Body of pancreas (tissue), 4 donors: ENCODE results near the gene CISH. TPM values are rescaled to one million over a fixed set of nuclear protein-coding genes. Genes with fewer than 3 reads are reported as not detected.

Experiments
- ATAC-seq: fragments of 150-250 bp; one replicate; pipeline ENCODE4 v1.9.1; 2016
- DNase-seq, 4 donors: peaks; one replicate each; pipeline ENCODE4 v3.0.0-alpha.2; 2019
- H3K27ac ChIP-seq, 4 donors: fragments of 200-600 bp; sonication (generic); 1 replicate in 3 of 4; 2 replicates in 1 of 4; pipeline versions ENCODE4 v1.5.1 to v1.6.1; 2016 to 2019; ENCODE audit warnings: mild to moderate bottlenecking in 1 of 4, mixed read lengths in 1 of 4, moderate library complexity in 1 of 4
- H3K27me3 ChIP-seq, 2 donors: fragments of 200-600 bp; sonication (generic); one replicate each; pipeline ENCODE4 v1.6.0; 2016; ENCODE audit warnings: mild to moderate bottlenecking in 1 of 2
- H3K36me3 ChIP-seq, 2 donors: fragments of 200-600 bp; sonication (generic); replicated peaks in 1 of 2; 2 replicates each; pipeline ENCODE4 v1.5.1; 2016; ENCODE audit warnings: low read depth in 2 of 2; ENCODE audit not compliant: insufficient read depth in 1 of 2
- H3K4me1 ChIP-seq: fragments of 200-600 bp; sonication (generic); one replicate; pipeline ENCODE4 v1.6.0; 2016
- H3K4me3 ChIP-seq, 2 donors: fragments of 200-600 bp; sonication (generic); 1 replicate in 1 of 2; 2 replicates in 1 of 2; pipeline ENCODE4 v1.5.1; 2016 to 2019
- H3K9me3 ChIP-seq, 3 donors: fragments of 200-600 bp; sonication (generic); 1 replicate in 2 of 3; 2 replicates in 1 of 3; pipeline ENCODE4 v1.5.1; 2016
- POLR2A ChIP-seq, 3 donors: fragments of 450-650 bp; IDR thresholded peaks; one replicate each; pipeline ENCODE4 v1.6.1; 2016; ENCODE audit warnings: antibody characterized with exemption in 3 of 3, mild to moderate bottlenecking in 2 of 3
- WGBS, 2 donors: methylation state at CpG; one replicate each; pipeline ENCODE4 v1.1.5; 2017; 5-methylcytosine and 5-hydroxymethylcytosine counted together
- intact Hi-C: fragments of 100-400 bp; cut with DNase I; formaldehyde crosslinking; loops from one replicate; pipeline ENCODE4 v1.15.1; 2023
- total RNA-seq, 2 donors: library from RNA; depleted of rRNA; stranded (reverse); fragments of >200 nt; gene quantifications; one replicate each; pipeline ENCODE4 v1.1.0, GENCODE V29; 2016
- TF ChIP-seq, protein P1 (sequence below), 7 experiments: fragments of 450-650 bp in 4 of 7; fragments of 200-600 bp in 3 of 7; sonication (generic) in 3 of 7; IDR thresholded peaks; one replicate each; pipeline ENCODE4 v1.5.1; 2016 to 2019; ENCODE audit warnings: antibody characterized with exemption in 7 of 7

The CISH gene
- total RNA-seq, 2 donors from 2014 or later, result 4.9 to 19.8 TPM

DNA sequence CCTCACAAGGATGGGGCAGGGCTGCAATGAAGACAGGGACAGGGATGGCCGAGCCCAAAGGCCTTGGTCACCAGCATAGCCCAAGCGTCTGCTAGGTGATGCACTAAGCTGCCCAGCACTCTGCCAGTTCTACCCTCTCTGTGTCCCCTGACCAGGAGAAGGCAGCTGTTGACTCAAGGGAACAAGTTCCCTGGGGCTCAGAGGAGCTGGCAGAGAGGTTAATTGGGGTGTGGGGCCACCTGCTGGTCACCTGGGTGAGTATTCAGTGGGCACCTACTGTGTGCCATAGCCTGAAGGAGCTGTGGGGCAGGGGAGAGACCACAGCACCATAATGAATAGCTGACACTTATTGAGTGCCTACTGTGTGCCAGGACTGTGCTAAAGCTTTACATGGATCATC, 41.1 kb upstream of the CISH start:
- no peaks in the 10 kb centered on the region for H3K4me1 ChIP-seq
- H3K9me3 ChIP-seq, result no peaks in the 10 kb centered on the region
- no peak overlapping the region for H3K27ac ChIP-seq
- no peaks in the 10 kb centered on the region for H3K27me3 ChIP-seq
- no peak overlapping the region for H3K4me3 ChIP-seq
- intact Hi-C loops, result no loop called here
- DNase-seq (peak; percentile 24 to 44 (median 32)), ATAC-seq (no peak)
- 64 to 71% methylated on average over 2 of the region's 2 CpGs for WGBS, 2 donors
- no peaks in the 10 kb centered on the region for H3K36me3 ChIP-seq
- no peak for TF ChIP-seq POLR2A (IDR thresholded peaks at IDR 0.05)
- TF ChIP-seq, protein P1, sequence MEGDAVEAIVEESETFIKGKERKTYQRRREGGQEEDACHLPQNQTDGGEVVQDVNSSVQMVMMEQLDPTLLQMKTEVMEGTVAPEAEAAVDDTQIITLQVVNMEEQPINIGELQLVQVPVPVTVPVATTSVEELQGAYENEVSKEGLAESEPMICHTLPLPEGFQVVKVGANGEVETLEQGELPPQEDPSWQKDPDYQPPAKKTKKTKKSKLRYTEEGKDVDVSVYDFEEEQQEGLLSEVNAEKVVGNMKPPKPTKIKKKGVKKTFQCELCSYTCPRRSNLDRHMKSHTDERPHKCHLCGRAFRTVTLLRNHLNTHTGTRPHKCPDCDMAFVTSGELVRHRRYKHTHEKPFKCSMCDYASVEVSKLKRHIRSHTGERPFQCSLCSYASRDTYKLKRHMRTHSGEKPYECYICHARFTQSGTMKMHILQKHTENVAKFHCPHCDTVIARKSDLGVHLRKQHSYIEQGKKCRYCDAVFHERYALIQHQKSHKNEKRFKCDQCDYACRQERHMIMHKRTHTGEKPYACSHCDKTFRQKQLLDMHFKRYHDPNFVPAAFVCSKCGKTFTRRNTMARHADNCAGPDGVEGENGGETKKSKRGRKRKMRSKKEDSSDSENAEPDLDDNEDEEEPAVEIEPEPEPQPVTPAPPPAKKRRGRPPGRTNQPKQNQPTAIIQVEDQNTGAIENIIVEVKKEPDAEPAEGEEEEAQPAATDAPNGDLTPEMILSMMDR (IDR thresholded peaks at IDR 0.05), result peak in 5 of 7 experiments; percentile 25 to 48 (median 44)

DNA sequence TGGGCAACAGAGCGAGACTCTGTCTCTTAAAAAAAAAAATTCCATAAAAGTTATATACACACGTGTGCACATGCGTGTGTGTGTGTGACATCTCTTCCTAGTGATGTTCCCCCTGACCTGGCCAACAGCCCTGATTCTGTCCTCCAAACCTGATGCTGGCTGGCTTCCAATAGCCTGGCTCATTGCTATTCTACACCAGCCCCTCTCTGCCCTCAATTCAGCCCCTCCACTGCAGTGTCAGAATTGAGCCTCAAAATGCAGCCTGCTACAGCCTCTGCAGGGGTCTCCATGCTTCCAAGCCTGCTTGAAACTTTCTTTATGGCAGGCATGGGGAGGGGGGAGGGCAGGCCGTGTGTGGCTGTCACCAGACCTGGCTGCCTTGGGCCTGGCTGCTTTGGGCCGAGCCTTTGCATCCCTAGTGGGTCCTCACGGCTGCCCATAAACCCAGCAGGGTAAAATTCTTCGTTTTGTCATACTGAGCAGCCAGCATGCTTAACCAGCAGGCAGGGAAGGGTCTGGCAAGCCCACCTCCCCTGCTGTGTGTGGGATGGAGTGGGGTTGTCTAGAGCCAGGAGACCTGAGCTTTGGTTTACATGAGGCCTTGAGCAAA, 40.5 kb upstream of the CISH start:
- intact Hi-C loops, result no loop called here
- Histone ChIP-seq H3K27me3 (no peaks in the 10 kb centered on the region), H3K4me3 (no peak overlapping the region), H3K9me3 (no peaks in the 10 kb centered on the region), H3K36me3 (no peaks in the 10 kb centered on the region), H3K4me1 (no peaks in the 10 kb centered on the region), H3K27ac (no peak overlapping the region)
- ATAC-seq (no peak), DNase-seq (peak in 1 of 4 donors; percentile 19)
- TF ChIP-seq, protein P1 (IDR thresholded peaks at IDR 0.05), result no peak
- no peak for TF ChIP-seq POLR2A (IDR thresholded peaks at IDR 0.05)
- WGBS, 2 donors, result 50 to 68% methylated on average over 6 to 7 of the region's 7 CpGs

DNA sequence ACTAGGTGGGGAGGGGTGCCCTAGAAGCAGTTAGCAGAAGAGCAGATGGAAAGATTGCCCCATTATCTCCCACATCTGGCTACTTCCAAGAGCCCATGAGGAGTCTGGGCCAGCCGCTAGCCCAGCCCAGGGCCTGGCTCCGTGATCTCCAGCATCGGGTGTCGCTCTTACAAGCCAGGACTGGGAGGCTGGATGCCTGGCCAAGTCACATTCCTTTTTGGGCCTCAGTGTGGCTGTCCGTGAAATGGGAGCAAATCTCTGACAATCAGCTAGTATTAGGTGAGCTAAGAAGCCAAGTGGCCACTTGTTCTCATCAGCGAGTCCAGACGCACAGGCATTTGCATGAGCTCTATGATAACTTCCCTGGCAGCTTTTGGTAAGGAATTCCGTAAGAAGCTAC, 39.9 kb upstream of the CISH start:
- 81 to 87% methylated on average over 3 to 8 of the region's 8 CpGs for WGBS, 2 donors
- DNase-seq, result no peak
- H3K4me1 ChIP-seq, result no peaks in the 10 kb centered on the region
- no peak overlapping the region for H3K4me3 ChIP-seq
- no peak for ATAC-seq
- no peaks in the 10 kb centered on the region for H3K9me3 ChIP-seq
- no peak overlapping the region for H3K27ac ChIP-seq
- H3K27me3 ChIP-seq, result no peaks in the 10 kb centered on the region
- H3K36me3 ChIP-seq, result peaks cover 0 to 2% of the 10 kb centered on the region in 2 donors
- TF ChIP-seq, protein P1 (IDR thresholded peaks at IDR 0.05), result no peak
- no peak for TF ChIP-seq POLR2A (IDR thresholded peaks at IDR 0.05)
- intact Hi-C loops, result no loop called here

DNA sequence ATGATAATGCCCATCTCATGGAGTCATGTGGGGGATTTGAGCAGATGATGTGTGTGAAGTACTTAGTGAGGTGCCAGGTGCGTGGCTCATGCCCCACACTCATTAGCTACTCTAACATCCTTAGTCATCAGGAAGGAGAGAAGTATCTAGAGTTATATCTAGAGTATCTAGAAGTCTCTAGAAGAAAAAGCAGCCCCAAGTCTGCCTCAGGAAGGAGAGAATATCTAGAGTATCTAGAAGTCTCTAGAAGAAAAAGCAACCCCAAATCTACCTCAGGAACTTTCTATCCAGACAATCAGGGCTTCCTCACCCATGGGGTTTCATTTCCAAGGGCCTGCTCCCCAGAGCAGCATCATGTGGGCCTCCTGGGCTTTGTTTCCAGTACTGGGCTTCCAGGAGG, 38.4 kb upstream of the CISH start:
- WGBS, 2 donors, result 100% methylated on average over 1 of the region's 1 CpG
- Histone ChIP-seq H3K4me1 (no peaks in the 10 kb centered on the region), H3K27me3 (no peaks in the 10 kb centered on the region), H3K9me3 (no peaks in the 10 kb centered on the region), H3K27ac (no peak overlapping the region), H3K36me3 (peaks cover 0 to 5% of the 10 kb centered on the region in 2 donors), H3K4me3 (no peak overlapping the region)
- intact Hi-C loops, result no loop called here
- DNase-seq, result no peak
- no peak for ATAC-seq
- no peak for TF ChIP-seq POLR2A (IDR thresholded peaks at IDR 0.05)
- TF ChIP-seq, protein P1 (IDR thresholded peaks at IDR 0.05), result no peak

DNA sequence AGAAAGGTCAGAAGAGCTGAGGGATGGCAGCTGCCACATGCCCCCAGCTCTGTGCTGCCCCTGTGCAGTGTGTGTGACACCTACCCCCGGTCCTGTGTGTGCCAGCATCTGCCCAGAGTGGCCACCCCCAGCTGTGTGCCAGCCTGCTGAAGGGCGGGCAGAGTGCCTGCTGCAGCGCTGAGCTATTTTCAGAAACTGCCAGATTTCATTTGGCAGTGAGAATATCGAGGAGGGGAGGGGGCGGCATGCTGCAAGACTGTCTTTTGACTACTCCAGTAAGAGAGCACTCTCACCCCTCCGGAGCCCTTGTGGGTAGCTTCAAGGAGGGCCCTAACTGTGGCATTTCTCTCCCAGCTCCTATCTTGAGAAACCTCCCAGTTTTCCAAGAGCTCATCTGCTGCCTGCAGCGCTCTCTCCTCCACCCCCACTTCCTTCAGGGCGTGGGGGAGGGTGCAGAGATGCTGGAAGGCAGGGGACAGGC, 37.9 kb upstream of the CISH start:
- intact Hi-C loops, result no loop called here
- ATAC-seq, result no peak
- H3K27me3 ChIP-seq, result no peaks in the 10 kb centered on the region
- peaks cover 0 to 7% of the 10 kb centered on the region in 2 donors for H3K36me3 ChIP-seq
- H3K27ac ChIP-seq, result no peak overlapping the region
- TF ChIP-seq POLR2A (IDR thresholded peaks at IDR 0.05), result no peak
- TF ChIP-seq, protein P1 (IDR thresholded peaks at IDR 0.05), result no peak
- no peak for DNase-seq
- H3K4me1 ChIP-seq, result no peaks in the 10 kb centered on the region
- WGBS, 2 donors, result 74 to 83% methylated on average over 6 to 8 of the region's 8 CpGs
- no peaks in the 10 kb centered on the region for H3K9me3 ChIP-seq
- H3K4me3 ChIP-seq, result no peak overlapping the region
